ENCODE data around the gene CCDC82.

Gene CCDC82

DNA sequence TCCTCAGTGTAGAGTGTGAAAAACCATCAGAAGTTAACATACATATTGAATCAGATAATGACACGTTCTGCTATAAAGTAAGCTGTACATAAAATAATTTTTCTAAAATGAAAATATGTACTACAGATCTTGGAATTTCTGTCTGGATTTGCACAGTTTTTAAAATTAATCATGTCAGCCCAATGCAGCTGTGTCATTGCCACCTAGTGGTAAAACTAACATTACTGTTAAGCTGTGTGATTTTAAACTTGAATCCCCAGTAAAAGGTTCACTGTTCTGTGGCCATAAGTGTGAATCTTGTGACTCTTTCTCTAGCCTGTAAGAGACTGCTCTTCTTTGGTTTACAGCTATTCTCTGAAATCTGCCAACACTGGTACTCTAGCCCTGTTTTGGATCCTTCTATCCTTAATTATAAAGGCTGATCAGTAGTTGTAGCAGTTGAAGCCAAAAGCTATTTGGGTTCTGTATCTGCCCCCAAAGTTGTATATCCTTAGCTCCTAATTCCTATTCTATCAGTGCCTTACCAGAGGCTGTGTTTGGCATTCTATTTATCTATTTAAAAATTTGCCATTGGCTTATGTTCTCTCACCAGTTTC is 4.1 kb upstream of the CCDC82 start:
- peak; percentile 17 for DNase-seq (ENCODE audit: extremely low spot score)
- no peak for TF ChIP-seq LEF1 (IDR thresholded peaks at IDR 0.05; ENCODE audit: borderline replicate concordance)
- TF ChIP-seq FOXA1 (IDR thresholded peaks at IDR 0.05): no peak
- TF ChIP-seq SUZ12 (IDR thresholded peaks at IDR 0.05): no peak
- no peak for TF ChIP-seq FOXM1 (IDR thresholded peaks at IDR 0.05; ENCODE audit: borderline replicate concordance)
- TF ChIP-seq CTBP1 (IDR thresholded peaks at IDR 0.05; ENCODE audit: borderline replicate concordance): no peak
- TF ChIP-seq PKNOX1 (IDR thresholded peaks at IDR 0.05): peak; percentile 69
- no peak for TF ChIP-seq ARNT (IDR thresholded peaks at IDR 0.05)
- TF ChIP-seq ZNF384 (IDR thresholded peaks at IDR 0.05): no peak
- TF ChIP-seq TARDBP (IDR thresholded peaks at IDR 0.05): no peak
- CTCF ChIA-PET: interaction anchor here (0.6 to 1.5 kb wide), 5 partner anchors 10 to 607 kb away, joined by 3 to 11 read pairs (median 7); no protein-coding TSS in a partner anchor

DNA sequence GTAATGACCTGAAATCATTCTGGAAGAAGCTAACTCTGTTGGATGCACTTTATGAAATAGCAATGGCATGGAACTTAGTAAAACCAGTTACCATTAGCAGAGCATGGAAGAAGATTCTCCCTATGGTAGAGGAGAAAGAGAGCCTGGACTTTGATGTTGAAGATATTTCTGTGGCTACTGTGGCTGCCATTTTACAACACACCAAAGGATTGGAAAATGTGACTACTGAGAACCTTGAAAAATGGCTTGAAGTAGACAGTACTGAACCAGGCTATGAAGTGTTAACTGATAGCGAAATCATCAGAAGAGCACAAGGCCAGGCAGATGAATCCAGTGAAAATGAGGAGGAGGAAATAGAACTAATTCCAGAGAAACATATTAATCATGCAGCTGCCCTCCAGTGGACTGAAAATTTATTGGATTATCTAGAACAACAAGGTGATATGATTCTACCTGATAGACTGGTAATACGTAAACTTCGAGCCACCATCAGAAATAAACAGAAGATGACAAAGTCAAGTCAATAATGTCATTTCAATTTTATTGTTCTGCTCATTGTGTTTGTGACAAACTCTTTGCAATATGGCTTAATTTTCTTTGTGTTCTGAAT is 2.1 kb upstream of the CCDC82 start:
- ChIA-PET POLR2A (no interaction called here), CTCF (no interaction called here)
- TF ChIP-seq LEF1 (IDR thresholded peaks at IDR 0.05; ENCODE audit: borderline replicate concordance) (no peak), SUZ12 (IDR thresholded peaks at IDR 0.05) (no peak), CTBP1 (IDR thresholded peaks at IDR 0.05; ENCODE audit: borderline replicate concordance) (no peak), FOXM1 (IDR thresholded peaks at IDR 0.05; ENCODE audit: borderline replicate concordance) (no peak), L3MBTL2 (conservative IDR thresholded peaks at IDR 0.05) (no peak), NFRKB (IDR thresholded peaks at IDR 0.05) (no peak), ELF4 (IDR thresholded peaks at IDR 0.05) (no peak), ARNT (IDR thresholded peaks at IDR 0.05) (no peak), FOXK2 (IDR thresholded peaks at IDR 0.05) (no peak)
- DNase-seq (ENCODE audit: extremely low spot score): no peak

More for the DNA sequence above, 4.1 kb upstream of the CCDC82 start:
- POLR2A ChIA-PET: interaction anchor here (1.1 to 1.3 kb wide), 2 partner anchors 51 to 559 kb away, joined by 3 read pairs; partner anchors contain the start of gene MAML2

DNA sequence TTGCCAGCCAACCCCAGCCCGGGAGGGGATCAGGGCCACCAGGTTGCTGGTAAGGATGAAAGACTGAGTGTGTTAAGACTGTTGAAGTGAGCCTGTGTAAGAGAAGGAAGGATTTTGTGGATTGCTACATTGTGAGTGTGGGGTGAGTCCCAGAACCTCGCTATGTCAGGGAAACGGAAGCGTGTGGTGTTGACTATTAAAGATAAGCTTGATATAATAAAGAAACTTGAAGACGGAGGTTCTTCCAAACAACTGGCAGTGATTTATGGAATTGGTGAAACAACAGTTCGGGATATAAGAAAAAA is 728 bp upstream of the CCDC82 start:
- POLR2A ChIA-PET: interaction anchor here (1.0 to 1.6 kb wide), 4 partner anchors 13 to 147 kb away, joined by 3 to 4 read pairs (median 3); no protein-coding TSS in a partner anchor
- peak; percentile 10 for DNase-seq (ENCODE audit: extremely low spot score)
- peak; percentile 50; the same call in 1 of the 2 replicates for TF ChIP-seq PKNOX1 (IDR thresholded peaks at IDR 0.05)
- no peak for TF ChIP-seq TARDBP (IDR thresholded peaks at IDR 0.05)

DNA sequence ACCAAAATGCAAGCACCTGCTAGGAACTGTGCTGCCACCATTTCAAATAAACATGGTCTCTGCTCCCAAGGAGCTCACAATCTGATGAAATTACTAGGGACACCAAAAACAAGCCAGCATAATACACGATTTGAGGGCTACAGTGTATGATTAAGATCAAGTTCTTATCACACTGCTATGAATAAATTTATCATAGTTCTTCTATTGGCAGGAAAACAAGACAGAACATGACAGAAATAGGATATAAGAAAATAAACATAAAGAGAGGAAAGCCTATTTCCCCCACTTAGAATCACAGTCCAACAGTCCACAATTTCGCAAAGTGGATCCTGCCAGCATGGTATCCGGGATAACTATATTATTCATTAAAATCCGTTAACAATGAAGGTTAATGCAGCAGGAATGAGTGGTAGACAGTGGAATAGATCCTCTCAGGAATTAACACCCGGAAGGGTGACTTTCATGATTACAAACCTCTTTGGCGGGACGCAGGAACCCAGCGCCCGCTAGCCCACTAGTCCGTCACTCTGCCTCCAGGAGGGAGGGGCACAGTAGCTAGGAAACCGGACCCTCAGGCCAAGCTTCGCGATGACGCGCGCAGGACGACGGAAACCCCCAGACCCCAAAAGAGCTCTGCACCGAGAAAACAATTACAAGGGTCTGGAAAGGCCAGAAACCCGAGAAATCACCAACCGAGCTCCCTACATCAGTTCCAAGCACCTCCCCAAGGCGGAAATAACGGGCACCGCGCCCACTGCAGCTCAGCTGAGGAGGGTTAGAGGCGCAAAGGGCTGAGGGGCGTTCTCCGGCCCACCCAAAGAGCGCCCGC is 607 bp downstream of the CCDC82 start:
- peak; percentile 61 for DNase-seq (ENCODE audit: extremely low spot score)
- TF ChIP-seq PKNOX1 (IDR thresholded peaks at IDR 0.05) (peak; percentile 36), FOXM1 (IDR thresholded peaks at IDR 0.05; ENCODE audit: borderline replicate concordance) (no peak), FOXA1 (IDR thresholded peaks at IDR 0.05) (no peak), NFRKB (IDR thresholded peaks at IDR 0.05) (no peak), ELF4 (IDR thresholded peaks at IDR 0.05) (no peak)
- CTCF ChIA-PET: interaction anchor here (1.0 to 1.3 kb wide), 3 partner anchors 46 to 540 kb away, joined by 3 to 4 read pairs (median 3); partner anchors contain the start of gene MAML2
- POLR2A ChIA-PET: interaction anchor here (0.5 to 2.2 kb wide), 15 partner anchors 12 to 1296 kb away, joined by 3 to 22 read pairs (median 3); partner anchors contain the start of genes CEP57, FAM76B and MAML2

More for the DNA sequence above, 728 bp upstream of the CCDC82 start:
- CTCF ChIA-PET: interaction anchor here (1.3 kb wide), 1 partner anchor 541 kb away, joined by 3 read pairs; no protein-coding TSS in a partner anchor

- no peak for TF ChIP-seq PKNOX1 (IDR thresholded peaks at IDR 0.05)
- TF ChIP-seq L3MBTL2 (conservative IDR thresholded peaks at IDR 0.05): no peak
- TF ChIP-seq BHLHE40 (IDR thresholded peaks at IDR 0.05; ENCODE audit: borderline replicate concordance): no peak
- no peak for TF ChIP-seq ARNT (IDR thresholded peaks at IDR 0.05)
- DNase-seq (ENCODE audit: extremely low spot score): no peak
- ChIA-PET POLR2A (no interaction called here), CTCF (no interaction called here)
Measured at GRCh38 chr11:96385187-96385586, 4.5 kb downstream of the CCDC82 start.

DNA sequence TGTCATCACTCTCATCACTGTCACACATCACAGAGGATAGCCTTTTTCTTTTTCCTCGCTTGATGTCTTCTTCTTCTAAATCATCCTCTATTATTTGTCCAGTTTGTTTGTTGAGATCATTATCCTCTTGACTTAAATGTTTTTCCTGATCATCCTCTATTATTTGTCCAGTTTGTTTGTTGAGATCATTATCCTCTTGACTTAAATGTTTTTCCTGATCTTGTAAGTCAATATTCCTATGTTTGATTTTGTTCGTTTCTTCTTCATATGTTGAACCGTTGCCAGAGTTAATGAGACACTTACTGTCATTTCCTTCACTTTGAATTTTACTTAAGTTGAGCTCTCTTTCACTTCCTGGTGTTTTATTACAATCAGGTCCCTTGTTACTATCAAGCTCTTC is 5.6 kb downstream of the CCDC82 start:
- POLR2A ChIA-PET: no interaction called here
- TF ChIP-seq ZNF384 (IDR thresholded peaks at IDR 0.05): no peak
- no peak for TF ChIP-seq FOXM1 (IDR thresholded peaks at IDR 0.05; ENCODE audit: borderline replicate concordance)
- TF ChIP-seq FOXK2 (IDR thresholded peaks at IDR 0.05): no peak
- TF ChIP-seq ELF4 (IDR thresholded peaks at IDR 0.05): no peak
- no peak for TF ChIP-seq LEF1 (IDR thresholded peaks at IDR 0.05; ENCODE audit: borderline replicate concordance)
- TF ChIP-seq SP1 (IDR thresholded peaks at IDR 0.05): no peak
- no peak for TF ChIP-seq SUZ12 (IDR thresholded peaks at IDR 0.05)
- no peak for TF ChIP-seq L3MBTL2 (conservative IDR thresholded peaks at IDR 0.05)
- TF ChIP-seq NFRKB (IDR thresholded peaks at IDR 0.05): no peak
- no peak for TF ChIP-seq BHLHE40 (IDR thresholded peaks at IDR 0.05; ENCODE audit: borderline replicate concordance)
- TF ChIP-seq CTBP1 (IDR thresholded peaks at IDR 0.05; ENCODE audit: borderline replicate concordance): no peak
- TF ChIP-seq ARNT (IDR thresholded peaks at IDR 0.05): no peak
- no peak for TF ChIP-seq FOXA1 (IDR thresholded peaks at IDR 0.05)
- CTCF ChIA-PET: interaction anchor here (0.7 to 1.4 kb wide), 2 partner anchors 10 to 20 kb away, joined by 3 to 4 read pairs; no protein-coding TSS in a partner anchor
- no peak for DNase-seq (ENCODE audit: extremely low spot score)

Data from HEK293T (cell line).